ENCODE data around the gene PAPPA2.

PAPPA2 gene

GRCh38 chr1:176499671-176500070 is 36.7 kb downstream of the PAPPA2 start:
- no peak for FAIRE-seq

- no peak for FAIRE-seq
Measured at GRCh38 chr1:176501599-176501998, 38.6 kb downstream of the PAPPA2 start.

- no peak for FAIRE-seq
Measured at GRCh38 chr1:176504848-176505553, 42.0 kb downstream of the PAPPA2 start.

GRCh38 chr1:176512966-176513365 is 50.0 kb downstream of the PAPPA2 start:
- no peak for FAIRE-seq

- no peak for FAIRE-seq
Measured at GRCh38 chr1:176515310-176515709, 52.3 kb downstream of the PAPPA2 start.

GRCh38 chr1:176517484-176517883 is 54.5 kb downstream of the PAPPA2 start:
- no peak for FAIRE-seq

- FAIRE-seq = no peak
Measured at GRCh38 chr1:176521211-176521610, 58.2 kb downstream of the PAPPA2 start.

GRCh38 chr1:176522310-176522845 is 59.4 kb downstream of the PAPPA2 start:
- no peak for FAIRE-seq

GRCh38 chr1:176529395-176530090 is 66.6 kb downstream of the PAPPA2 start:
- FAIRE-seq = no peak

- FAIRE-seq = no peak
Measured at GRCh38 chr1:176531036-176531435, 68.1 kb downstream of the PAPPA2 start.

- no peak for FAIRE-seq
Measured at GRCh38 chr1:176531921-176532897, 69.2 kb downstream of the PAPPA2 start.

GRCh38 chr1:176533020-176533419 is 70.0 kb downstream of the PAPPA2 start:
- FAIRE-seq = no peak

GRCh38 chr1:176536588-176536987 is 73.6 kb downstream of the PAPPA2 start:
- no peak for FAIRE-seq

GRCh38 chr1:176539018-176539417 is 76.0 kb downstream of the PAPPA2 start:
- FAIRE-seq = no peak

- no peak for FAIRE-seq
Measured at GRCh38 chr1:176540428-176540827, 77.5 kb downstream of the PAPPA2 start.

- no peak for FAIRE-seq
Measured at GRCh38 chr1:176541663-176542062, 78.7 kb downstream of the PAPPA2 start.

GRCh38 chr1:176542352-176542751 is 79.4 kb downstream of the PAPPA2 start:
- no peak for FAIRE-seq

GRCh38 chr1:176543360-176544129 is 80.6 kb downstream of the PAPPA2 start:
- no peak for FAIRE-seq

- no peak for FAIRE-seq
Measured at GRCh38 chr1:176545034-176545639, 82.2 kb downstream of the PAPPA2 start.

- no peak for FAIRE-seq
Measured at GRCh38 chr1:176546825-176547224, 83.8 kb downstream of the PAPPA2 start.

- no peak for FAIRE-seq
Measured at GRCh38 chr1:176551146-176551545, 88.2 kb downstream of the PAPPA2 start.
